Subcutaneous adipose tissue (tissue), 4 donors: ENCODE data around the gene TNIK. TPM values are rescaled to one million over a fixed set of nuclear protein-coding genes. Genes with fewer than 3 reads are reported as not detected.

Source experiments
- CTCF ChIP-seq: fragments of 450-650 bp; IDR thresholded peaks from one replicate; pipeline ENCODE4 v1.5.1; 2016; ENCODE audit warnings: low read depth, mild to moderate bottlenecking, control low read depth, antibody characterized with exemption, moderate library complexity
- total RNA-seq, 4 donors: library from RNA; depleted of rRNA; stranded (reverse); fragments of >200 nt; gene quantifications; one replicate each; pipeline ENCODE4 v1.1.0, GENCODE V29; 2016

Gene TNIK
- total RNA-seq, 4 donors from 2014 or later = 1.5 to 11.7 (median 1.9) TPM

- no peak for TF ChIP-seq CTCF
These were observed 28.3 kb upstream of the TNIK start for GRCh38 chr3:171488479-171488878.

- no peak for TF ChIP-seq CTCF
These were observed 27.2 kb upstream of the TNIK start for GRCh38 chr3:171487382-171487781.

GRCh38 chr3:171485338-171485737, 25.1 kb upstream of the TNIK start:
- TF ChIP-seq CTCF = no peak

DNA sequence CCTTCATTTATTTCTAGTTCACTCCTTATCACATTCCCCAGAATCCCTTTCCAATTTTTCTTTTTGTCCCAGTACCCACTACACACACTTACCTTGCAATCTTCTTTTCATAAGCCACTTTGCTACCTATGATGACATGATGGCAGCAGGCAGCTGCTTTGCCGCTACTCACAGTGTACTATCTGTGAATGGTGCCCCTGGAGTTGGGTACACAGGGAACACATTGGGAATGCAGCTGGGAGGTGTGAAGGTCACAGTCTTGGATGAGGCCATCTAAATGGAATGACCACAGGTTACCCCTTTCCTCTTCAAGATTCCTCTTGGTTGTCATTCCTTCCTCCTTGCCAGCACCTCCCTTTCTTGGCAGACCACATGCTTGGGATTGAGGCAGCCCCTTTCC, 20.8 kb upstream of the TNIK start:
- no peak for TF ChIP-seq CTCF

DNA sequence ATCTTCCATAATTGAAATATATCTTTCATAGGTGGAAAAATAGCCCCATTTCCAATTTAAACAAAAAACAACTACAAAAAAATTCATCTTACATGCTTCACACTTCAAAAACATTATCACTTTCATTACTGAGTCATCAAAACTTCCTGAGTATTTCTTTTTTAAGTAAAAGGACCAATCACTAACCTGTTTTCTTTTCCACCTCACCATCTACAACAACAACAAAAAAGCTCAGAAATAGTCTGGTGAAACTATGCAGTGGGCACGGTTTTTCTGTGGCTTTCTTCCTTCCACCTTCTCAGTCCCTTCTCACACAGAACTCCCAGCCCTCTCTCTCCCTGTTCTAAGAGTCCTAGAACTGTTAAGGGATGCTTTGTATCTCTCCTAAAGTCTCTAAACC, 20.3 kb upstream of the TNIK start:
- TF ChIP-seq CTCF = no peak

DNA sequence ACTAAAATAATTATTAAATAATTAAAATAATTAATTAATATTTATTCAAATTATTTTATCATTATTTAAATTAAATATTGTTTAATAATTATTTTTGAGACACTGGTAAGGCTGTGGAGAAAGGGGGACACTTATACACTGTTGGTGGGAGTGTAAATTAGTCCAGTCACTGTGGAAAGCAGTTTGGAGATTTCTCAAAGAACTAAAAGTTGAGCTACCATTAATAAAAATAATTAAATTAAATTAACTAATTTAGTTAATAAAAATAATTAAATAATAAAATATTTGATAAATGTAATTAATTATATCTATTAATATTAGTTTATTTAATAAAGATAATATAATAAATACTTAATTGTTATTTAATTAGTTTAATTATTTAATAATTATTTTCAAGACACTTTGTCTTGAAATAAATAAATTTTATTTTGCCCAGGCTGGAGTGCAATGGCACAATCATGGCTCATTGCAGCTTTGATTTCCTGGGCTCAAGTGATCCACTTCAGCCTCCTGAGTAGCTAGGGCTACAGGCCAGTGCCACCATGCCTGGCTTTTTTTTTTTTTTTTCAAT, 16.4 kb upstream of the TNIK start:
- TF ChIP-seq CTCF = no peak

- no peak for TF ChIP-seq CTCF
These were observed 12.3 kb upstream of the TNIK start for GRCh38 chr3:171472552-171472951.
